GM18870 (cell line): ENCODE data around the gene DUSP23.

Experiments
- ATAC-seq: cut with Tn5 transposase; IDR thresholded peaks from one replicate; pipeline ENCODE4 v1.9.1; 2021; ENCODE audit warnings: moderate library complexity; ENCODE audit not compliant: unreplicated experiment

DUSP23 gene

GRCh38 chr1:159783724-159784123 is 3.0 kb downstream of the DUSP23 start:
- ATAC-seq = no peak

GRCh38 chr1:159786465-159786864 is 5.7 kb downstream of the DUSP23 start:
- no peak for ATAC-seq

- ATAC-seq = no peak
These were observed 6.2 kb downstream of the DUSP23 start for GRCh38 chr1:159786966-159787365.

GRCh38 chr1:159790237-159790917 is 9.6 kb downstream of the DUSP23 start:
- ATAC-seq = no peak

- no peak for ATAC-seq
These were observed 10.3 kb downstream of the DUSP23 start for GRCh38 chr1:159791031-159791430.

- no peak for ATAC-seq
These were observed 10.7 kb downstream of the DUSP23 start for GRCh38 chr1:159791461-159791860.

- no peak for ATAC-seq
These were observed 14.8 kb downstream of the DUSP23 start for GRCh38 chr1:159795534-159795933.

- no peak for ATAC-seq
These were observed 18.1 kb downstream of the DUSP23 start for GRCh38 chr1:159798893-159799292.

GRCh38 chr1:159799446-159799985 is 18.8 kb downstream of the DUSP23 start:
- no peak for ATAC-seq

GRCh38 chr1:159800177-159800930 is 19.6 kb downstream of the DUSP23 start:
- no peak for ATAC-seq

GRCh38 chr1:159802111-159802510 is 21.3 kb downstream of the DUSP23 start, which contains the start of gene FCRL6:
Gene FCRL6 (plus strand): TSS chr1:159802360. CDS start chr1:159802425, 65 bp downstream.
- ATAC-seq = no peak

GRCh38 chr1:159803956-159804689 is 23.4 kb downstream of the DUSP23 start:
- ATAC-seq = no peak

- ATAC-seq = no peak
These were observed 24.2 kb downstream of the DUSP23 start for GRCh38 chr1:159804924-159805323.

- ATAC-seq = no peak
These were observed 35.2 kb downstream of the DUSP23 start for GRCh38 chr1:159815926-159816325.

- ATAC-seq = no peak
These were observed 36.7 kb downstream of the DUSP23 start for GRCh38 chr1:159817276-159818041.

GRCh38 chr1:159821171-159821867 is 40.6 kb downstream of the DUSP23 start:
- ATAC-seq = no peak

GRCh38 chr1:159823406-159823805 is 42.6 kb downstream of the DUSP23 start:
- no peak for ATAC-seq

GRCh38 chr1:159825564-159825963 is 44.8 kb downstream of the DUSP23 start:
- no peak for ATAC-seq

GRCh38 chr1:159826441-159827101 is 45.8 kb downstream of the DUSP23 start, which contains the start of gene SLAMF8:
Gene SLAMF8 (plus strand): TSS chr1:159826873. CDS start chr1:159826899, 26 bp downstream.
- ATAC-seq = no peak
